Muscle of back (tissue), 11 donors: ENCODE results near the gene ABHD12. TPM values are rescaled to one million over a fixed set of nuclear protein-coding genes. Genes with fewer than 3 reads are reported as not detected.

Source experiments
- DNase-seq, 3 donors: peaks; one replicate each; pipeline versions ENCODE4 v3.0.0 to v3.0.0-alpha.2; 2013
- polyA plus RNA-seq, 10 donors: library from polyadenylated mRNA; unstranded; fragments of 120-200 nt; gene quantifications; one replicate each; pipeline ENCODE4 v1.2.1, GENCODE V29; 2013; ENCODE audit not compliant: insufficient read length in 10 of 10

Gene ABHD12
- polyA plus RNA-seq, 10 donors, result 13.7 to 22.4 (median 17.6) TPM

- DNase-seq, result no peak
Observed at GRCh38 chr20:25308671-25309394, 81.8 kb downstream of the ABHD12 start.

DNA sequence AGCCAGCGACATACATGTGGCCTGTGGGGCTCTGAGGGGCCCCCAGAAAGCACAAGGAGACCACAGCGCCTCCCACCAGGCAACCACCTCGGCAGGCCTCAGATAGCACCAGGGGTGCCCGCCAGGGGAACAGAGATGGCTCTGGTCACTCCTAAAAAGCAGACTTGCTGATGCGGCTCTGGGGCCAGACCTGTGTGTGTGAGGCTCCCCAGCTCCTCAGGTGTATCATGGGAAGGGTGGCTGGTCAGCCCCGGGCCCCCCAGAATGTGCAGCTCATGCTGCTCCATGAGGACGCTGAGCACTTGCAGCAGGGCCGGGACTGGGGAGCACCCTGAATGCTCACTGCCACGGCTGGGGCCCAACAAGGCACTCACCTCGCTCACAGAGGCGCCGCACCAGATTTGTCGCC lies 82.5 kb downstream of the ABHD12 start:
- no peak for DNase-seq

DNA sequence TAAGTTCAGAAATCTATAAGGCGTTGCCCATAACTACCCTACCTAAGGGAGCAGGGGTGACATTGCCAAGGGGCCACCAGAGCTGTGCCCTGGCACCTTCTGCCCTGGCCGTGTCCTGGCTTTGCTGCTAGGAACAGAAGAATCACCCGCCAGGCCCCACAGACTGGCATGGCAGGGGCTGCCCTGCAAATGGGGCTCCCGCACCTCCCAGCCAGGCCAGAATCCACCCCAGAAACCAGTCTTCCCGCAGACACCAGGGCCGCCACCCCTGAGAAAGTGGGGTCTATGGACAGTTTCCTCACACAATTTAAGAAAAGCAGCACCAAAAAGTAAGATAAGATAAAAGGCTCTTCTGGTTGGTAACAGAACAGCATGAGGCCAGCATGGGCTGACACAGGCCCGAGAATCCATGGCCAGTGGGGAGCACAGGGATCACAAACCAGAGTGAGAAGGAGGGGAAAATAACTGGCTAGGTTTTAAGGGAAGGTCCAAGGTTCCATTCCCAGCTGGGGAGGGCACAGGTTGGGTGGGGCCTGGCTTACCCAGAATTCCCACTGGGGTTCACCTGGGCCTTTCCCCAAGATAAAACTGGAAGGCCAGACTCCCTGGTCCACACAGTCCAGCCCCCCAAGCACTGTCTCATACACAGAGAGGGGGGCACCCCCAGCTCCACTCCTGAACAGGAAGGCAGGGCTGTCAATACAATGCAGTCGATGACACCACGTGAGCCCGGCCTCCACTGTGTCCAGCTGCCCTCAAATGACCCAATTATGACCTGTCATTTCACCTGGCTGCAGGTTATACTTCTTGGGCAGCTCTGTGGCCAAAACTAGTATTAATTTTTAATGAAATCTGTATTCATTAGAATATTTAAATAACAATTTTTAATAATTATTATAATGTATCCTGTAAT lies 83.4 kb downstream of the ABHD12 start:
- DNase-seq, result no peak

GRCh38 chr20:25304025-25304549 lies 86.5 kb downstream of the ABHD12 start:
- DNase-seq, result no peak

GRCh38 chr20:25303292-25304024 lies 87.2 kb downstream of the ABHD12 start:
- no peak for DNase-seq

- no peak for DNase-seq
Observed at GRCh38 chr20:25302596-25302995, 88.0 kb downstream of the ABHD12 start.

GRCh38 chr20:25301357-25301920 lies 89.2 kb downstream of the ABHD12 start:
- DNase-seq, result no peak

DNA sequence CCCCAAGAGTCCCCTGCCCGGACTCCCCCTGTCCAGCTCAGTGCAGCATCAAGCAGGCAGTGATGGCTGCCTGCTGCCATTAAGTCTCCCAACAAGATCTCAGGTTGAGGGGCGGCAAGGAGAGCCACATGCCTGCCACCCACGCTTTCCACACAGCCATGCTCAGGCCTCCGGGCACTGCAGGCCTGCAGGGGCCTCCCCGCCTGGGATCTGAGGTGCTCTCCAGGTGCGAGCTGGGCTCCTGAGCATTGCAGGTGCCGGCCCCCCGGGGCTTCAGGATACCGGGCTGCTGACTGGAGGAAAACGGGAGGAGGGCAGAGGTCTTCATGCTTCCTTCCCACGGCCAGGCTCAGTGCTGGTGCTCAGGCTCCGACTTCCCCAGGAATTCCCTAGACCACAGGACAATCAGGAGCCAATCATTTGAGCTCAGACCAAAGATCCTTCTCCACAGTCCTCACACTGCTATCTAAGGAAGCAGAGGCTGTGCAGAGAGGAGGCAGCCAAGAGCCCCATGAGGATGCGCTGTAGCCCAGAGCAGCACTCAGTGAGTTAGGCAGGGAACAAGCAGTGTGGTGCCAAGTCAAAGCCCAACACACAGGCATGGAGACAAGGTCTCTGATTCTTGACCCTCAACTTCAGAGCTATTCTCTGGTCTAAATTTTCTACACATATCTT lies 90.0 kb downstream of the ABHD12 start:
- no peak for DNase-seq

DNA sequence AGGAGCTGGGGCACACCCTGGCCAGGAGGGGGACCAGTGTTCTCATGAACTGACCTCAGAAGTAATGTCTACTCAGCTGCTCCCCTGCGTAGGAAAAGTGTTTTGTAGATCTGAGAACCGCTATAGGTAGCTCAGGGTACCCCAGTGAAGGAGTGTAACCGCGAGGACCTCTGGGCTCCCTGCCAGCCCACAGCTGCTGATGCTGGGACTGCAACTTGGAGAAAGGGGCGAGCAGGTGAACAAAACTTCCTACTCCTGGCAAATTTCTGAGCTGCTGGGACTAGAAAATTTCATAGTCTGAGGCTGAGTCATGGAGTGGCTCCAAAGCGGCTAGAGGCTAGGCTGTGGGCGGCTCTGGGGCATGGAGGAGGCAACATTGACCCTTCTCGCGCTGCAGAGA lies 90.8 kb downstream of the ABHD12 start:
- no peak for DNase-seq

DNA sequence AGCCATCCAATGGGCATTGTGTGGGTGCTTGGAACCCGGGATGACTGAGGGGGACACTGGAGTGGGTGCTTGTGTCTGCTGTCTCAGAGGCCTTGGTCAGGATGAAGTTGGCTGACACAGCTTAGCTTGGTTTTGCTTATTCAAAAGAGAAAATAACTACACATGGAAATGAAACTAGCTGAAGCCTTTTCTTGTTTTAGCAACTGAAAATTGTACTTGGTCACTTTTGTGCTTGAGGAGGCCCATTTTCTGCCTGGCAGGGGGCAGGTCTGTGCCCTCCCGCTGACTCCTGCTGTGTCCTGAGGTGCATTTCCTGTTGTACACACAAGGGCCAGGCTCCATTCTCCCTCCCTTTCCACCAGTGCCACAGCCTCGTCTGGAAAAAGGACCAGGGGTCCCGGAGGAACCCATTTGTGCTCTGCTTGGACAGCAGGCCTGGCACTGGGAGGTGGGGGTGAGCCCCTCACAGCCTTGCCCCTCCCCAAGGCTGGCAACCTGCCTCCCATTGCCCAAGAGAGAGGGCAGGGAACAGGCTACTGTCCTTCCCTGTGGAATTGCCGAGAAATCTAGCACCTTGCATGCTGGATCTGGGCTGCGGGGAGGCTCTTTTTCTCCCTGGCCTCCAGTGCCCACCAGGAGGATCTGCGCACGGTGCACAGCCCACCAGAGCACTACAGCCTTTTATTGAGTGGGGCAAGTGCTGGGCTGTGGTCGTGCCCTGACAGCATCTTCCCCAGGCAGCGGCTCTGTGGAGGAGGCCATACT lies 93.3 kb downstream of the ABHD12 start:
- DNase-seq, result no peak

DNA sequence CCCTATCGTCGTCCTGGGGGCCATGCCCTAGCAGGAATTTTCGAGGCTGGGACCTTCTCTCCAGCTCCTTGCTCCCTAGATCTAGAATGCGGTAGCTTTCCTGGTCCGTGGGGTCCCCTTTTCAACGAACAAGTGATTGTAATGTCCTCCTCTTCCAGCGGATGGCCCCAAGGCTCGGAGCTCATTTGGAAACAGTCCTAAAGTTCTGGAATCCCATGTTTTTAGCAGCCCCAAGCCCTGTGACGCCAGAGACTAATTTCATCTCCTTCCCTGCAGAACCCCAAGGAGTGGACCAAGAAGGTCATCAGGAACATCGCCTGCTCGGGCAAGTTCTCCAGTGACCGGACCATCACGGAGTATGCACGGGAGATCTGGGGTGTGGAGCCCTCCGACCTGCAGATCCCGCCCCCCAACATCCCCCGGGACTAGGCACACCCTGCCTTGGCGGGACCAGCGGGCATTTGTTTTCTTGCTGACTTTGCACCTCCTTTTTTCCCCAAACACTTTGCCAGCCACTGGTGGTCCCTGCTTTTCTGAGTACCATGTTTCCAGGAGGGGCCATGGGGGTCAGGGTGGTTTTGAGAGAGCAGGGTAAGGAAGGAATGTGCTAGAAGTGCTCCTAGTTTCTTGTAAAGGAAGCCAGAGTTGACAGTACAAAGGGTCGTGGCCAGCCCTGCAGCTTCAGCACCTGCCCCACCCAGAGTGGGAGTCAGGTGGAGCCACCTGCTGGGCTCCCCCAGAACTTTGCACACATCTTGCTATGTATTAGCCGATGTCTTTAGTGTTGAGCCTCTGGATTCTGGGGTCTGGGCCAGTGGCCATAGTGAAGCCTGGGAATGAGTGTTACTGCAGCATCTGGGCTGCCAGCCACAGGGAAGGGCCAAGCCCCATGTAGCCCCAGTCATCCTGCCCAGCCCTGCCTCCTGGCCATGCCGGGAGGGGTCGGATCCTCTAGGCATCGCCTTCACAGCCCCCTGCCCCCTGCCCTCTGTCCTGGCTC lies 94.2 kb downstream of the ABHD12 start:
- no peak for DNase-seq

- DNase-seq, result no peak
Observed at GRCh38 chr20:25295386-25296093, 95.1 kb downstream of the ABHD12 start.

- peak in 2 of 3 donors; percentile 28 to 37 for DNase-seq
Observed at GRCh38 chr20:25294459-25295385, 95.9 kb downstream of the ABHD12 start.

DNA sequence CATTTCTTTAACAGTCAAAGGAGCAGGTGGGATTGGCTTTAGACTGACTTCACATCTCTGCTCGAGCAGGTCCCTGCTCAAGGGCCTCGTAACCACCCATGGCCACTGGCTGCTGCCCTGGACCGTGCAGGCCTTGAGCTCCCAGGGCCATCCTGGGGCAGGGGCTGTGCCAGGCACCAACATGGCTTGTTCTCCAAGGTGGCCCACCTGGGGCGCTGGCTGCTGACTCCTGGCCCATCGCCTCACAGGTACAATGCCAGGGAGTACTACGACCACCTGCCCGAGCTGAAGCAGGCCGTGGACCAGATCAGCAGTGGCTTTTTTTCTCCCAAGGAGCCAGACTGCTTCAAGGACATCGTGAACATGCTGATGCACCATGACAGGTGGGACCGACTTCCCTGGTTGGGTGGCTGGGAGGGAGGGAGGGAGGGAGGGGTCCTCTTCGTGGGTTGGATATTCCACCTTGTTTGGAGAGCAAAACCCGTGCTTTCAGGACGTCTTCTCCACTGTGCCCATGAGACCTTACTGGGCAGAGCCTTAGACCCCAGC lies 96.7 kb downstream of the ABHD12 start:
- no peak for DNase-seq

GRCh38 chr20:25293507-25293906 lies 97.1 kb downstream of the ABHD12 start:
- no peak for DNase-seq

DNA sequence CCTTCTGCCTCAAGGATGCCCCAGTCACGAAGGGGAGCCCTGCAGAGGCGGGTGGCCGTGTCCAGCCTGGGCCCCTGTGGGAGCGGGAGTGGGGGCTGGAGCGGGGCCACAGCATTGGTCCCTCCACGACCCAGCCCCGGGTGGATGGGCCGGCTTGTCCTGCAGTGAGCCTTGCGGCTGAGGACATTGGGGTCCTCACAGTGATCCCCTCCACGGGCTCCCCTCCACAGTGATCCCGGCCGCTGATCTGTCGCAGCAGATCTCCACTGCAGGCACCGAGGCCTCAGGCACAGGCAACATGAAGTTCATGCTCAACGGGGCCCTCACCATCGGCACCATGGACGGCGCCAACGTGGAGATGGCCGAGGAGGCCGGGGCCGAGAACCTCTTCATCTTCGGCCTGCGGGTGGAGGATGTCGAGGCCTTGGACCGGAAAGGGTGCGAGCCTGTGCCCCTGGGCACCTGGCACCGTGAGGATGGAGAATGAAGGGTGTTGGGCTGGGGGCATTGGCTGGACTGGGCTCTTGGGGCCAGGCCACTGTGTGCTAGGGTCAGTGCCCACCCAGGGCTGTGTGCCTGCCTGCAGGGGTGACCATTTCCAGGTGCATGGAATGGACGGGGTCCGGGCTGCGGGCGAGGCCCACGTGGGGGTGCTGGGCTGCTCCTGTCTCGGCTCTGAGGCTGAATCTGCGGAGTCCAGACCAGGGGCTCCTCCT lies 98.3 kb downstream of the ABHD12 start:
- DNase-seq, result no peak
